GM23338 (cell line): ENCODE results near the gene FDXR.

ENCODE experiments used
- CREB1 ChIP-seq: fragments of 250-450 bp; sonication (Bioruptor Pico); IDR thresholded peaks from 2 replicates; pipeline ENCODE4 v1.5.0; 2020; ENCODE audit warnings: low read depth, mild to moderate bottlenecking, moderate library complexity
- CTCF ChIP-seq, 2 experiments: fragments of 200-600 bp in 1 of 2; sonication (generic) in 1 of 2; conservative IDR thresholded peaks; 2 replicates each; pipeline versions ENCODE4 v1.5.1 to v1.6.1; 2016 to 2017; ENCODE audit warnings: antibody characterized with exemption in 2 of 2, low read depth in 2 of 2, mild to moderate bottlenecking in 2 of 2, moderate library complexity in 1 of 2
- EZH2 ChIP-seq: fragments of 200-600 bp; sonication (generic); IDR thresholded peaks from one replicate; pipeline ENCODE4 v1.8.0; 2017; ENCODE audit warnings: antibody characterized with exemption, mild to moderate bottlenecking, low read depth; ENCODE audit not compliant: unreplicated experiment
- JUNB ChIP-seq: IDR thresholded peaks from one replicate; pipeline ENCODE4 v1.6.1; 2016; ENCODE audit warnings: antibody characterized with exemption; ENCODE audit not compliant: unreplicated experiment
- POLR2AphosphoS5 ChIP-seq: IDR thresholded peaks from 2 replicates; pipeline ENCODE4 v1.6.1; 2016; ENCODE audit warnings: antibody characterized with exemption, low read depth
- TF ChIP-seq, protein P1 (sequence below): IDR thresholded peaks from one replicate; pipeline ENCODE4 v1.6.1; 2018; ENCODE audit warnings: antibody characterized with exemption; ENCODE audit not compliant: unreplicated experiment
- TF ChIP-seq, protein P2 (sequence below): IDR thresholded peaks from 2 replicates; pipeline ENCODE4 v1.6.1; 2016; ENCODE audit warnings: antibody characterized with exemption

GRCh38 chr17:74907012-74907411, 34.2 kb upstream of the FDXR start:
- TF ChIP-seq CTCF (conservative IDR thresholded peaks at IDR 0.05; ENCODE audit: low read depth in 2 of 2), result no peak
- no peak for TF ChIP-seq EZH2
- TF ChIP-seq, protein P1, sequence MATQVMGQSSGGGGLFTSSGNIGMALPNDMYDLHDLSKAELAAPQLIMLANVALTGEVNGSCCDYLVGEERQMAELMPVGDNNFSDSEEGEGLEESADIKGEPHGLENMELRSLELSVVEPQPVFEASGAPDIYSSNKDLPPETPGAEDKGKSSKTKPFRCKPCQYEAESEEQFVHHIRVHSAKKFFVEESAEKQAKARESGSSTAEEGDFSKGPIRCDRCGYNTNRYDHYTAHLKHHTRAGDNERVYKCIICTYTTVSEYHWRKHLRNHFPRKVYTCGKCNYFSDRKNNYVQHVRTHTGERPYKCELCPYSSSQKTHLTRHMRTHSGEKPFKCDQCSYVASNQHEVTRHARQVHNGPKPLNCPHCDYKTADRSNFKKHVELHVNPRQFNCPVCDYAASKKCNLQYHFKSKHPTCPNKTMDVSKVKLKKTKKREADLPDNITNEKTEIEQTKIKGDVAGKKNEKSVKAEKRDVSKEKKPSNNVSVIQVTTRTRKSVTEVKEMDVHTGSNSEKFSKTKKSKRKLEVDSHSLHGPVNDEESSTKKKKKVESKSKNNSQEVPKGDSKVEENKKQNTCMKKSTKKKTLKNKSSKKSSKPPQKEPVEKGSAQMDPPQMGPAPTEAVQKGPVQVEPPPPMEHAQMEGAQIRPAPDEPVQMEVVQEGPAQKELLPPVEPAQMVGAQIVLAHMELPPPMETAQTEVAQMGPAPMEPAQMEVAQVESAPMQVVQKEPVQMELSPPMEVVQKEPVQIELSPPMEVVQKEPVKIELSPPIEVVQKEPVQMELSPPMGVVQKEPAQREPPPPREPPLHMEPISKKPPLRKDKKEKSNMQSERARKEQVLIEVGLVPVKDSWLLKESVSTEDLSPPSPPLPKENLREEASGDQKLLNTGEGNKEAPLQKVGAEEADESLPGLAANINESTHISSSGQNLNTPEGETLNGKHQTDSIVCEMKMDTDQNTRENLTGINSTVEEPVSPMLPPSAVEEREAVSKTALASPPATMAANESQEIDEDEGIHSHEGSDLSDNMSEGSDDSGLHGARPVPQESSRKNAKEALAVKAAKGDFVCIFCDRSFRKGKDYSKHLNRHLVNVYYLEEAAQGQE, result no peak
- no peak for TF ChIP-seq CREB1 (CRISPR knock-in tag)
- TF ChIP-seq POLR2AphosphoS5, result no peak
- TF ChIP-seq, protein P2, sequence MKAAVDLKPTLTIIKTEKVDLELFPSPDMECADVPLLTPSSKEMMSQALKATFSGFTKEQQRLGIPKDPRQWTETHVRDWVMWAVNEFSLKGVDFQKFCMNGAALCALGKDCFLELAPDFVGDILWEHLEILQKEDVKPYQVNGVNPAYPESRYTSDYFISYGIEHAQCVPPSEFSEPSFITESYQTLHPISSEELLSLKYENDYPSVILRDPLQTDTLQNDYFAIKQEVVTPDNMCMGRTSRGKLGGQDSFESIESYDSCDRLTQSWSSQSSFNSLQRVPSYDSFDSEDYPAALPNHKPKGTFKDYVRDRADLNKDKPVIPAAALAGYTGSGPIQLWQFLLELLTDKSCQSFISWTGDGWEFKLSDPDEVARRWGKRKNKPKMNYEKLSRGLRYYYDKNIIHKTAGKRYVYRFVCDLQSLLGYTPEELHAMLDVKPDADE, result no peak
- TF ChIP-seq JUNB, result no peak
